Sigmoid colon (tissue), 4 donors: ENCODE results near the gene POLD2.

Experiments
- EP300 ChIP-seq, 4 donors: sonication (generic); formaldehyde crosslinking; IDR thresholded peaks; one replicate each; pipeline ENCODE4 v1.6.1; 2017; ENCODE audit warnings: antibody characterized with exemption in 4 of 4
- POLR2A ChIP-seq, 2 donors: fragments of 450-650 bp; IDR thresholded peaks; one replicate each; pipeline ENCODE4 v1.6.1; 2016; ENCODE audit warnings: antibody characterized with exemption in 2 of 2, mild to moderate bottlenecking in 2 of 2, moderate library complexity in 2 of 2
- POLR2AphosphoS5 ChIP-seq, 4 donors: sonication (generic); formaldehyde crosslinking; IDR thresholded peaks; one replicate each; pipeline ENCODE4 v1.6.1; 2017; ENCODE audit warnings: antibody characterized with exemption in 4 of 4
- TF ChIP-seq, protein P1 (sequence below), 4 experiments: fragments of 450-650 bp in 3 of 4; fragments of 200-600 bp in 1 of 4; IDR thresholded peaks; one replicate each; pipeline ENCODE4 v1.5.1; 2016 to 2019; ENCODE audit warnings: antibody characterized with exemption in 4 of 4, mild to moderate bottlenecking in 3 of 4, moderate library complexity in 2 of 4

DNA sequence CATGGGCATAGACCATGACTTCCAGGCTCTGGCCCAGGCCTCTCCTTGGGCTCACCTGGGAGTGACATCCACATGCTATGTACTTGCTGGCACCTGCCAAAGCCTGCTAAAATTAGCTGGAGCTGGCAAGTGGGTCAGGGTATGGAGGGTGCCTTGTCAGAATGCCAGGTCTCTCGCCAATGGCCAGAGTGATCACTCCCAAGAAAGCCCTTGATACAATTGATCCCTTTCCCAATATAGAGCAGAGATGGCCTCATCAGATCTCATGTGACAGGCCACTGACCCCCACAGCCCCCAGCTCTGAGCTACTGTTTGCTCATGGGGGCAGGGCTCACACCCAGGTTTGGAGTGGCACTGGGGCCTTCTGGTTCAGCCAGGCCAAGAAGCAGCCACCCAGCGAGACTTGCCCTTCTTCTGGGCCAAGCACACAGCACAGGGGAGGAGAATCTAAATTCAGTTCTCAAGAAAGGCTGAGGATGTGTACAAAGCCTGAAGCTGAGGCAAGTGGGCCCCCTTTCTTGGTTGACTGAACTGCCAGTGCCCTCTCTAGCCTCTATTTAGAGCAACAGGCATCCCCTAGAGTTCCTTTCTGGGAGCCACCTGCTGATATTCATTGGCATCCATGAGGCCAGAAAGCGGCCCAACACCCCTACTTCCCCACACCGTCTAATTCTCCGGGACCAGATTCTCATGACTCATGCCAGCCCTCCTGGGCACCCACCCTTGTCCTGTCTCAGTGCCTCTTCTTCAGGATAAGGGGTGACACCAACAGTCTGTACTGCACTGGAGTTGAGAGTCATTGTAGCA, 36.7 kb upstream of the POLD2 start:
- TF ChIP-seq POLR2A (IDR thresholded peaks at IDR 0.05) (no peak), POLR2AphosphoS5 (IDR thresholded peaks at IDR 0.05) (no peak), EP300 (IDR thresholded peaks at IDR 0.05) (no peak)
- TF ChIP-seq, protein P1, sequence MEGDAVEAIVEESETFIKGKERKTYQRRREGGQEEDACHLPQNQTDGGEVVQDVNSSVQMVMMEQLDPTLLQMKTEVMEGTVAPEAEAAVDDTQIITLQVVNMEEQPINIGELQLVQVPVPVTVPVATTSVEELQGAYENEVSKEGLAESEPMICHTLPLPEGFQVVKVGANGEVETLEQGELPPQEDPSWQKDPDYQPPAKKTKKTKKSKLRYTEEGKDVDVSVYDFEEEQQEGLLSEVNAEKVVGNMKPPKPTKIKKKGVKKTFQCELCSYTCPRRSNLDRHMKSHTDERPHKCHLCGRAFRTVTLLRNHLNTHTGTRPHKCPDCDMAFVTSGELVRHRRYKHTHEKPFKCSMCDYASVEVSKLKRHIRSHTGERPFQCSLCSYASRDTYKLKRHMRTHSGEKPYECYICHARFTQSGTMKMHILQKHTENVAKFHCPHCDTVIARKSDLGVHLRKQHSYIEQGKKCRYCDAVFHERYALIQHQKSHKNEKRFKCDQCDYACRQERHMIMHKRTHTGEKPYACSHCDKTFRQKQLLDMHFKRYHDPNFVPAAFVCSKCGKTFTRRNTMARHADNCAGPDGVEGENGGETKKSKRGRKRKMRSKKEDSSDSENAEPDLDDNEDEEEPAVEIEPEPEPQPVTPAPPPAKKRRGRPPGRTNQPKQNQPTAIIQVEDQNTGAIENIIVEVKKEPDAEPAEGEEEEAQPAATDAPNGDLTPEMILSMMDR (IDR thresholded peaks at IDR 0.05): no peak
